OCI-LY7 (cell line): ENCODE results near the gene CCDC85B. TPM values are rescaled to one million over a fixed set of nuclear protein-coding genes. Genes with fewer than 3 reads are reported as not detected.

Experiments
- BruUV-seq: library from RNA; stranded (reverse); fragments of 400-500 nt; replicated peaks from 2 replicates; lab custom pipeline; 2021; lab: Mats Ljungman, UMichigan
- CTCF ChIA-PET: fragments of 300-600 bp; sonication (Branson Sonifier 250); formaldehyde crosslinking; loops from one replicate; lab custom pipeline; 2022; ENCODE audit warnings: antibody characterized with exemption; ENCODE audit not compliant: unreplicated experiment; lab: Charles Lee
- POLR2A ChIA-PET: fragments of 300-600 bp; sonication (Branson Sonifier 250); formaldehyde crosslinking; loops from one replicate; lab custom pipeline; 2022; ENCODE audit warnings: antibody characterized with exemption; lab: Charles Lee
- DNase-seq: peaks from one replicate; pipeline ENCODE4 v3.0.0-alpha.2; 2015; ENCODE audit warnings: low spot score
- H2AFZ ChIP-seq: fragments of 200-600 bp; sonication (generic), shearing (Covaris generic); 2 replicates; pipeline ENCODE4 v1.6.1; 2014; ENCODE audit warnings: mild to moderate bottlenecking, antibody characterized with exemption, low read length, moderate library complexity
- H3K27ac ChIP-seq: fragments of 200-600 bp; sonication (generic); 2 replicates; pipeline ENCODE4 v1.5.1; 2014; ENCODE audit warnings: mixed run types, low read depth, mild to moderate bottlenecking, moderate library complexity, low read length, inconsistent platforms; ENCODE audit not compliant: poor library complexity, severe bottlenecking
- H3K36me3 ChIP-seq: fragments of 200-600 bp; sonication (generic); 2 replicates; pipeline ENCODE4 v1.6.1; 2014; ENCODE audit warnings: mild to moderate bottlenecking, antibody characterized with exemption, low read length, moderate library complexity, mixed read lengths; ENCODE audit not compliant: insufficient read depth
- H3K4me1 ChIP-seq: fragments of 200-600 bp; sonication (generic); 2 replicates; pipeline ENCODE4 v1.5.1; 2014; ENCODE audit warnings: mild to moderate bottlenecking, low read length; ENCODE audit not compliant: insufficient read depth, poor library complexity, severe bottlenecking
- H3K4me2 ChIP-seq: fragments of 200-600 bp; sonication (generic); 2 replicates; pipeline ENCODE4 v1.6.1; 2014; ENCODE audit warnings: mild to moderate bottlenecking, low read length
- H3K4me3 ChIP-seq: fragments of 200-600 bp; sonication (generic); 2 replicates; pipeline ENCODE4 v1.5.1; 2014; ENCODE audit warnings: mild to moderate bottlenecking, low read depth, low read length; ENCODE audit not compliant: poor library complexity, severe bottlenecking
- H3K79me2 ChIP-seq: fragments of 200-600 bp; sonication (generic); 2 replicates; pipeline ENCODE4 v1.6.1; 2016; ENCODE audit warnings: low read depth, mild to moderate bottlenecking, low read length, moderate library complexity, mixed read lengths; ENCODE audit not compliant: insufficient read depth
- H3K9me2 ChIP-seq: fragments of 200-600 bp; sonication (generic); 2 replicates; pipeline ENCODE4 v1.6.1; 2016; ENCODE audit warnings: mild to moderate bottlenecking, low read length, mixed read lengths; ENCODE audit not compliant: insufficient read depth
- H3K9me3 ChIP-seq: fragments of 200-600 bp; sonication (generic); 2 replicates; pipeline ENCODE4 v1.6.1; 2014; ENCODE audit warnings: mild to moderate bottlenecking, mixed run types, low read length, mixed read lengths
- H4K20me1 ChIP-seq: fragments of 200-600 bp; sonication (generic); 2 replicates; pipeline ENCODE4 v1.6.1; 2014; ENCODE audit warnings: mild to moderate bottlenecking, antibody characterized with exemption, low read length, moderate library complexity, mixed read lengths; ENCODE audit not compliant: insufficient read depth
- EZH2phosphoT487 ChIP-seq: fragments of 200-600 bp; sonication (generic); IDR thresholded peaks from 2 replicates; pipeline ENCODE4 v1.6.1; 2018; ENCODE audit warnings: low read depth, borderline replicate concordance, mild to moderate bottlenecking, mixed run types, antibody characterized with exemption, low read length, moderate library complexity, mixed read lengths
- intact Hi-C: fragments of 100-400 bp; cut with micrococcal nuclease; formaldehyde crosslinking; loops from one replicate; pipeline ENCODE4 v1.10.0; 2022; ENCODE audit not compliant: unreplicated experiment
- total RNA-seq, 2 experiments: library from RNA; depleted of rRNA in 1 of 2; stranded (reverse); fragments of >200 nt in 1 of 2; shearing (Covaris generic) in 1 of 2; gene quantifications; 2 replicates each; pipeline ENCODE4 v1.2.3, GENCODE V29; 2014 to 2022
- TF ChIP-seq, protein P1 (sequence below): fragments of 200-600 bp; sonication (generic); conservative IDR thresholded peaks from 2 replicates; pipeline ENCODE4 v1.5.1; 2014; ENCODE audit warnings: mild to moderate bottlenecking, antibody characterized with exemption, low read length, moderate library complexity, mixed read lengths

The CCDC85B gene
- total RNA-seq, 2 experiments from 2014 or later = 64.1 to 76.7 TPM

DNA sequence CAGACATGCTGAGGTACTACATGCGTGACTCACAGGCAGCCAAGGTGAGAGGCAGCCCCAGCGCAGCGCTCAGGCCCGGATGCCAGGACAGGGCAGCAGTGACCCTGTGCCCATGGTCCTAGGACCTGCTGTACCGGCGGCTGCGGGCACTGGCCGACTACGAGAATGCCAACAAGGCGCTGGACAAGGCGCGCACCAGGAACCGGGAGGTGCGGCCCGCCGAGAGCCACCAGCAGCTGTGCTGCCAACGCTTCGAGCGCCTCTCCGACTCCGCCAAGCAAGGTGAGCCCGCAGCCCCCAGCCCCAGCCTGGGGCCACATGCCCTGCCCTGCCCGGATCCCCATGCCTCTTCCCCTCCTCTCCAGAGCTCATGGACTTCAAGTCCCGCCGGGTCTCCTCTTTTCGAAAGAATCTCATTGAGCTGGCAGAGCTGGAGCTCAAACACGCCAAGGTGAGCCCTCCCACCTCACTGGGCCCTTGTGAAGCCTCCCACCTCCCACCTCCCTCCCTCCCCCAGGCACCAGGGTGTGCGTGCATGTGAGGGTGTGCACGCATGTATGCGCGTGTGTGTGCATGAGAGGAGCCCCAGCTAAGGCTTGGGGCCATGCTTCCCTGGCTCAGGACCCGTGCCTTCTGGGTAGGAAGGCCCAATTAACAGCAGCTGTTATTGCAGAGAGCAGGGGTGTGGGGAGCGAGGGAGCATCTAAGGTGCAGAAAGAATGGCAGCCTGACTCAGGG is 37.8 kb upstream of the CCDC85B start:
- Histone ChIP-seq H3K9me3 (peaks cover 7% of the 10 kb centered on the region; the same call in 1 of the 2 replicates), H3K4me1 (peaks cover 8% of the 10 kb centered on the region), H3K4me2 (no peak overlapping the region), H3K27ac (no peak overlapping the region), H3K4me3 (no peak overlapping the region), H4K20me1 (peaks cover 16% of the 10 kb centered on the region), H3K36me3 (peaks cover 69% of the 10 kb centered on the region), H3K79me2 (peaks cover 36% of the 10 kb centered on the region), H2AFZ (no peak overlapping the region), H3K9me2 (no peaks in the 10 kb centered on the region)
- TF ChIP-seq, protein P1, sequence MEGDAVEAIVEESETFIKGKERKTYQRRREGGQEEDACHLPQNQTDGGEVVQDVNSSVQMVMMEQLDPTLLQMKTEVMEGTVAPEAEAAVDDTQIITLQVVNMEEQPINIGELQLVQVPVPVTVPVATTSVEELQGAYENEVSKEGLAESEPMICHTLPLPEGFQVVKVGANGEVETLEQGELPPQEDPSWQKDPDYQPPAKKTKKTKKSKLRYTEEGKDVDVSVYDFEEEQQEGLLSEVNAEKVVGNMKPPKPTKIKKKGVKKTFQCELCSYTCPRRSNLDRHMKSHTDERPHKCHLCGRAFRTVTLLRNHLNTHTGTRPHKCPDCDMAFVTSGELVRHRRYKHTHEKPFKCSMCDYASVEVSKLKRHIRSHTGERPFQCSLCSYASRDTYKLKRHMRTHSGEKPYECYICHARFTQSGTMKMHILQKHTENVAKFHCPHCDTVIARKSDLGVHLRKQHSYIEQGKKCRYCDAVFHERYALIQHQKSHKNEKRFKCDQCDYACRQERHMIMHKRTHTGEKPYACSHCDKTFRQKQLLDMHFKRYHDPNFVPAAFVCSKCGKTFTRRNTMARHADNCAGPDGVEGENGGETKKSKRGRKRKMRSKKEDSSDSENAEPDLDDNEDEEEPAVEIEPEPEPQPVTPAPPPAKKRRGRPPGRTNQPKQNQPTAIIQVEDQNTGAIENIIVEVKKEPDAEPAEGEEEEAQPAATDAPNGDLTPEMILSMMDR = no peak
- TF ChIP-seq EZH2phosphoT487 = no peak
- intact Hi-C loops = no loop called here
- POLR2A ChIA-PET = no interaction called here
- CTCF ChIA-PET = no interaction called here
- no peak for DNase-seq
- BruUV-seq = no TSS peak

DNA sequence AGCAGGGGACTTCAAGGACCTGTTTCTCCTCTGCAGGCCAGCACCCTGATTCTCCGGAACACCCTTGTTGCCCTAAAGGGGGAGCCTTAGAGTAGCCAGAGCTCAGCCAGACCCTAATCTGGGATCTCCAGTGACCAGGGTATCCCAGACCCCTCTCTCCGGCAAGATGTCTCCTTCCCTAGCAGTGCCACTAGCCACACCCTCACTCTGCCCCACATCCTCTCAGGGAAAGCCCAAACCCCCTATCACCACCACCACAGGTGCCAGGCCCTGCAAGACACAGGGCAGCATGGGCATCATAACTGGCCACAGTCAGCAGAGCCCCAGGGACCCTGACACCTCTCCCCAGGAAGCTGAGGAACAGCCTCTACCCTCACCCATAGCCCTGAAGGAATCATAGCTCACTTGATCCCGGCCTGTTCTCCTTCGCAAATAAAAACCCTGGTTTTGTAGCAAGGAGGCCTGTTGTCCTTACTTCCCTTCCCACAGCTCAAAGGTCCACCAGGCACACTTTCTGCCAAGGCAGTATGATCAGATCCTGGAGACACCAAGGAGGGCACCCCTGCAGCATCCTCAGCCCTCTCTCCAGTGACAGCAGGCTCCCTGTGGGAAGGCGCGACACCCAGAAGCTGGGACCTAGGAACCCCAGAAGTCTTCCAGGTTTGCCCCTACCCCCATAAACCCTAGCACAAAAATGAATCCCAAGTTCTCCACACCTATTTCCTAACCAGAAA is 37.1 kb upstream of the CCDC85B start:
- Histone ChIP-seq H3K4me1 (peaks cover 9% of the 10 kb centered on the region), H3K9me3 (peaks cover 7% of the 10 kb centered on the region; the same call in 1 of the 2 replicates), H3K9me2 (no peaks in the 10 kb centered on the region), H3K4me3 (no peak overlapping the region), H3K36me3 (peaks cover 69% of the 10 kb centered on the region), H4K20me1 (peaks cover 16% of the 10 kb centered on the region), H2AFZ (no peak overlapping the region), H3K4me2 (no peak overlapping the region), H3K79me2 (peaks cover 36% of the 10 kb centered on the region), H3K27ac (no peak overlapping the region)
- DNase-seq = no peak
- intact Hi-C loops = no loop called here
- TF ChIP-seq, protein P1 = 0 out of 2 replicates have a peak, but pooled peaks have one; percentile 19
- no peak for TF ChIP-seq EZH2phosphoT487
- ChIA-PET CTCF (no interaction called here), POLR2A (no interaction called here)
- no TSS peak for BruUV-seq
